Measurements from ENCODE around the gene HIVEP3. TPM values are rescaled to one million over a fixed set of nuclear protein-coding genes. Genes with fewer than 3 reads are reported as not detected.

Gene HIVEP3
- total and polyA plus RNA-seq, 2 donors (not counting 1 experiment from before 2014, with no cell fraction given) = 2.0 to 5.1 TPM

- Histone ChIP-seq H4K20me1 (ENCODE audit: control insufficient read depth, insufficient read depth, low read length, poor library complexity, severe bottlenecking) (no peaks in the 10 kb centered on the region), H3K79me2 (ENCODE audit: control insufficient read depth, insufficient read depth, low read length) (no peaks in the 10 kb centered on the region), H3K27ac (ENCODE audit: low read length in 2 of 2) (no peak overlapping the region), H3K4me3 (ENCODE audit: control extremely low read depth in 1 of 5, extremely low read depth in 1 of 5, insufficient read depth in 1 of 5, low read depth in 2 of 5, low read length in 4 of 5) (no peak overlapping the region), H3K27me3 (replicated peaks in 1 of 4; ENCODE audit: control extremely low read depth in 1 of 4, control insufficient read depth in 3 of 4, insufficient read depth in 4 of 4, low read length in 3 of 4) (no peaks in the 10 kb centered on the region), H3K4me1 (ENCODE audit: control insufficient read depth in 2 of 2, insufficient read depth in 2 of 2, low read length in 2 of 2) (peaks cover 6% of the 10 kb centered on the region in 2 donors), H2AFZ (ENCODE audit: insufficient read depth, low read depth, low read length, poor library complexity, severe bottlenecking) (no peak overlapping the region), H3K9me3 (ENCODE audit: control extremely low read depth in 1 of 3, control insufficient read depth in 2 of 3, insufficient read depth in 1 of 3, low read length in 2 of 3) (no peaks in the 10 kb centered on the region), H3K4me2 (replicated peaks; ENCODE audit: low read depth, low read length, poor library complexity, severe bottlenecking) (no peak overlapping the region), H3K9ac (ENCODE audit: low read length) (no peak overlapping the region), H3K36me3 (replicated peaks in 1 of 2; ENCODE audit: control extremely low read depth in 1 of 2, control insufficient read depth in 1 of 2, extremely low read depth in 1 of 2, insufficient read depth in 2 of 2, low read length in 1 of 2) (no peaks in the 10 kb centered on the region)
- H3K9me3 Mint-ChIP-seq (ENCODE audit: insufficient read depth) = no peaks in the 10 kb centered on the region
- CTCF ChIA-PET = no interaction called here
- POLR2A ChIA-PET = no interaction called here
- ATAC-seq (ENCODE audit: low read depth) (no peak), DNase-seq (no peak)
- H3K4me3 Mint-ChIP-seq = no peak overlapping the region
- no peak for TF ChIP-seq EZH2 (IDR thresholded peaks at IDR 0.05; ENCODE audit: borderline replicate concordance, insufficient read depth, low read depth, low read length, poor library complexity, severe bottlenecking)
- TF ChIP-seq, protein P1, sequence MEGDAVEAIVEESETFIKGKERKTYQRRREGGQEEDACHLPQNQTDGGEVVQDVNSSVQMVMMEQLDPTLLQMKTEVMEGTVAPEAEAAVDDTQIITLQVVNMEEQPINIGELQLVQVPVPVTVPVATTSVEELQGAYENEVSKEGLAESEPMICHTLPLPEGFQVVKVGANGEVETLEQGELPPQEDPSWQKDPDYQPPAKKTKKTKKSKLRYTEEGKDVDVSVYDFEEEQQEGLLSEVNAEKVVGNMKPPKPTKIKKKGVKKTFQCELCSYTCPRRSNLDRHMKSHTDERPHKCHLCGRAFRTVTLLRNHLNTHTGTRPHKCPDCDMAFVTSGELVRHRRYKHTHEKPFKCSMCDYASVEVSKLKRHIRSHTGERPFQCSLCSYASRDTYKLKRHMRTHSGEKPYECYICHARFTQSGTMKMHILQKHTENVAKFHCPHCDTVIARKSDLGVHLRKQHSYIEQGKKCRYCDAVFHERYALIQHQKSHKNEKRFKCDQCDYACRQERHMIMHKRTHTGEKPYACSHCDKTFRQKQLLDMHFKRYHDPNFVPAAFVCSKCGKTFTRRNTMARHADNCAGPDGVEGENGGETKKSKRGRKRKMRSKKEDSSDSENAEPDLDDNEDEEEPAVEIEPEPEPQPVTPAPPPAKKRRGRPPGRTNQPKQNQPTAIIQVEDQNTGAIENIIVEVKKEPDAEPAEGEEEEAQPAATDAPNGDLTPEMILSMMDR (IDR thresholded peaks at IDR 0.05) = no peak
- intact Hi-C loops (cut with micrococcal nuclease) = no loop called here
- peaks cover 7% of the 10 kb centered on the region for H3K4me1 Mint-ChIP-seq
- no peaks in the 10 kb centered on the region for H3K27me3 Mint-ChIP-seq
- no peak overlapping the region for H3K27ac Mint-ChIP-seq
- no CpG with 5 or more reads among the region's 4 CpGs for WGBS (ENCODE audit: insufficient coverage)
Observed at GRCh38 chr1:41880261-41880660, 38.5 kb downstream of the HIVEP3 start.

DNA sequence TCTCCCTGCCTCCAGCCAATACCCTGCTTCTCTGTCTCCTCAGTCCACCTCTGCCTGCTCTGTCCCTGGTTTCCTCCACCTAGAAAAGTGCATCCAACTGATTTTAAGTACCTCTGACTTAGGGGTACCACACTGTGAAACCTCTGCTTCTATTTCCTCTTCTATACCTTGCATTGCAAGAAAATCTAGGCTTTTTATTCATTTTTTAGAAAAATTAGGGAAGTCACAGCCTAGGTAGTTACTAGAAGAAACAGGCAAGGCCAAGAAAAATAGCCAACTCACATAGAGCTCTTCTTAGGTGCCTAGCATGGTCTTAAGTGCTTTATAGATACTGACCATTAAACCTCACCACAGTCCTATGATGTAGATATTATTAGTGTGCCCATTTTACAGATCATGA is 39.1 kb downstream of the HIVEP3 start:
- ChIA-PET POLR2A (no interaction called here), CTCF (no interaction called here)
- no peak overlapping the region for H3K4me3 ChIP-seq (ENCODE audit: control extremely low read depth in 1 of 5, extremely low read depth in 1 of 5, insufficient read depth in 1 of 5, low read depth in 2 of 5, low read length in 4 of 5)
- Mint-ChIP-seq H3K27me3 (no peaks in the 10 kb centered on the region), H3K9me3 (ENCODE audit: insufficient read depth) (no peaks in the 10 kb centered on the region), H3K27ac (no peak overlapping the region), H3K4me3 (no peak overlapping the region), H3K4me1 (peaks cover 7% of the 10 kb centered on the region)
- H3K27me3 ChIP-seq (replicated peaks in 1 of 4; ENCODE audit: control extremely low read depth in 1 of 4, control insufficient read depth in 3 of 4, insufficient read depth in 4 of 4, low read length in 3 of 4) = no peaks in the 10 kb centered on the region
- H2AFZ ChIP-seq (ENCODE audit: insufficient read depth, low read depth, low read length, poor library complexity, severe bottlenecking) = no peak overlapping the region
- intact Hi-C loops (cut with micrococcal nuclease) = no loop called here
- no peak overlapping the region for H3K27ac ChIP-seq (ENCODE audit: low read length in 2 of 2)
- H3K4me1 ChIP-seq (ENCODE audit: control insufficient read depth in 2 of 2, insufficient read depth in 2 of 2, low read length in 2 of 2) = peaks cover 6% of the 10 kb centered on the region in 2 donors
- TF ChIP-seq EZH2 (IDR thresholded peaks at IDR 0.05; ENCODE audit: borderline replicate concordance, insufficient read depth, low read depth, low read length, poor library complexity, severe bottlenecking) = no peak
- TF ChIP-seq, protein P1 (IDR thresholded peaks at IDR 0.05) = no peak
- H3K4me2 ChIP-seq (replicated peaks; ENCODE audit: low read depth, low read length, poor library complexity, severe bottlenecking) = no peak overlapping the region
- no peaks in the 10 kb centered on the region for H4K20me1 ChIP-seq (ENCODE audit: control insufficient read depth, insufficient read depth, low read length, poor library complexity, severe bottlenecking)
- H3K36me3 ChIP-seq (replicated peaks in 1 of 2; ENCODE audit: control extremely low read depth in 1 of 2, control insufficient read depth in 1 of 2, extremely low read depth in 1 of 2, insufficient read depth in 2 of 2, low read length in 1 of 2) = no peaks in the 10 kb centered on the region
- no peaks in the 10 kb centered on the region for H3K79me2 ChIP-seq (ENCODE audit: control insufficient read depth, insufficient read depth, low read length)
- no peak for ATAC-seq (ENCODE audit: low read depth)
- no peaks in the 10 kb centered on the region for H3K9me3 ChIP-seq (ENCODE audit: control extremely low read depth in 1 of 3, control insufficient read depth in 2 of 3, insufficient read depth in 1 of 3, low read length in 2 of 3)
- H3K9ac ChIP-seq (ENCODE audit: low read length) = no peak overlapping the region
- DNase-seq = no peak
